ENCODE results near the gene NAIF1. TPM values are rescaled to one million over a fixed set of nuclear protein-coding genes. Genes with fewer than 3 reads are reported as not detected.

The NAIF1 gene
- total and polyA plus RNA-seq, 10 of the 15 experiments (the other 5 are each of a cell fraction or from before 2014, with no cell fraction given): 2.4 to 14.2 (median 7.1) TPM

- CTCF ChIA-PET: interaction anchor here (0.6 to 1.6 kb wide), 3 partner anchors 9 to 112 kb away, joined by 3 to 4 read pairs (median 4); no protein-coding TSS in a partner anchor
- ATAC-seq: peak; percentile 32; the same call in 2 of the 3 replicates
- SMC1A ChIA-PET (ENCODE audit: uncharacterized antibody, unreplicated experiment): interaction anchor here (1.8 kb wide), 1 partner anchor 23 kb away, joined by 3 read pairs; no protein-coding TSS in a partner anchor
- Histone ChIP-seq H3K4me3 (no peak overlapping the region), H2AFZ (ENCODE audit: control insufficient read depth, low read depth, low read length) (no peak overlapping the region), H3K79me2 (ENCODE audit: control insufficient read depth, insufficient read depth, low read length) (no peaks in the 10 kb centered on the region), H3K36me3 (ENCODE audit: control insufficient read depth in 2 of 2, insufficient read depth in 2 of 2, low read length in 1 of 2) (no peaks in the 10 kb centered on the region), H3K27ac (ENCODE audit: control insufficient read depth, insufficient read depth) (no peak overlapping the region), H3K4me1 (ENCODE audit: control insufficient read depth, insufficient read depth, low read length) (no peaks in the 10 kb centered on the region), H4K20me1 (ENCODE audit: control insufficient read depth, insufficient read depth) (no peaks in the 10 kb centered on the region), H3K4me2 (ENCODE audit: control insufficient read depth, insufficient read depth) (no peak overlapping the region), H3K9ac (ENCODE audit: control insufficient read depth, insufficient read depth, low read length) (no peak overlapping the region), H3K9me3 (replicated peaks; ENCODE audit: control insufficient read depth, insufficient read depth, low read length) (no peaks in the 10 kb centered on the region), H3K27me3 (replicated peaks in 1 of 2; ENCODE audit: control insufficient read depth in 2 of 2, insufficient read depth in 2 of 2, low read length in 1 of 2) (no peaks in the 10 kb centered on the region; a peak in 1 of 4 replicates)
- DNase-seq (ENCODE audit: low read depth, low spot score): no peak
- no peak for FAIRE-seq
- intact Hi-C loops (cut with micrococcal nuclease; ENCODE audit: unreplicated experiment) (no loop called here), in situ Hi-C loops (cut with MboI) (no loop called here)
- POLR2A ChIA-PET: interaction anchor here (1.1 to 1.4 kb wide), 2 partner anchors 12 to 17 kb away, joined by 3 read pairs; partner anchors contain the start of gene NAIF1
- WGBS (ENCODE audit: insufficient coverage, insufficient replicate concordance, low lambda C conversion rate, missing lambda C conversion rate): 40% methylated on average over 7 of the region's 7 CpGs
- TF ChIP-seq NR2C1 (IDR thresholded peaks at IDR 0.05): no peak
- TF ChIP-seq KAT2A (conservative IDR thresholded peaks at IDR 0.05; ENCODE audit: control insufficient read depth, low read depth, low read length): no peak
- no peak for TF ChIP-seq BRCA1 (IDR thresholded peaks at IDR 0.05; ENCODE audit: low read depth, low read length)
- no peak for TF ChIP-seq ETV6 (conservative IDR thresholded peaks at IDR 0.05 in 1 of 2, IDR thresholded peaks at IDR 0.05 in 1 of 2; ENCODE audit: borderline replicate concordance in 1 of 2, low read depth in 1 of 2)
- no peak for TF ChIP-seq STAT3 (IDR thresholded peaks at IDR 0.05; ENCODE audit: low read depth, low read length)
- TF ChIP-seq CBFB (IDR thresholded peaks at IDR 0.05; ENCODE audit: low read depth): no peak
- no peak for TF ChIP-seq SUZ12 (IDR thresholded peaks at IDR 0.05; ENCODE audit: unreplicated experiment)
- TF ChIP-seq CREM (IDR thresholded peaks at IDR 0.05; ENCODE audit: low read depth): no peak
- RAD21 ChIA-PET (ENCODE audit: unreplicated experiment): no interaction called here
- BruUV-seq (replicated peaks): no TSS peak
Measured at GRCh38 chr9:128055344-128056040, 11.6 kb downstream of the NAIF1 start.
